ENCODE measurements around the gene MFNG. TPM values are rescaled to one million over a fixed set of nuclear protein-coding genes. Genes with fewer than 3 reads are reported as not detected.
A peak's percentile ranks its signal among the peaks of the same experiment; 100 is the strongest.
"Not testable (repeated sequence)": the region's sequence is repeated elsewhere in the genome, so short reads cannot be mapped to it uniquely, and the experiment has no call there.

MFNG gene
- total RNA-seq, 1 donor from 2014 or later: 75.4 TPM

- H3K4me1 Mint-ChIP-seq (ENCODE audit: unreplicated experiment): no peaks in the 10 kb centered on the region
- H3K36me3 Mint-ChIP-seq (ENCODE audit: low read depth, unreplicated experiment): peaks cover 17% of the 10 kb centered on the region
- no peaks in the 10 kb centered on the region for H3K9me3 Mint-ChIP-seq (ENCODE audit: unreplicated experiment)
- DNase-seq (ENCODE audit: low spot score): no peak
- H3K27ac Mint-ChIP-seq (ENCODE audit: unreplicated experiment): no peak overlapping the region
- H3K27me3 Mint-ChIP-seq (ENCODE audit: unreplicated experiment): no peaks in the 10 kb centered on the region
- no peak for TF ChIP-seq CTCF (IDR thresholded peaks at IDR 0.05; ENCODE audit: unreplicated experiment)
- no peak overlapping the region for H3K4me3 Mint-ChIP-seq (ENCODE audit: unreplicated experiment)
These were observed 12.7 kb downstream of the MFNG start for GRCh38 chr22:37473437-37473946.

- H3K27ac Mint-ChIP-seq (ENCODE audit: unreplicated experiment): no peak overlapping the region
- H3K27me3 Mint-ChIP-seq (ENCODE audit: unreplicated experiment): no peaks in the 10 kb centered on the region
- no peaks in the 10 kb centered on the region for H3K9me3 Mint-ChIP-seq (ENCODE audit: unreplicated experiment)
- no peaks in the 10 kb centered on the region for H3K4me1 Mint-ChIP-seq (ENCODE audit: unreplicated experiment)
- peak; percentile 55 for TF ChIP-seq CTCF (IDR thresholded peaks at IDR 0.05; ENCODE audit: unreplicated experiment)
- H3K36me3 Mint-ChIP-seq (ENCODE audit: low read depth, unreplicated experiment): peaks cover 17% of the 10 kb centered on the region
- no peak overlapping the region for H3K4me3 Mint-ChIP-seq (ENCODE audit: unreplicated experiment)
- DNase-seq (ENCODE audit: low spot score): peak; percentile 53
These were observed 13.7 kb downstream of the MFNG start for GRCh38 chr22:37472418-37473006.

GRCh38 chr22:37471727-37472417, 14.3 kb downstream of the MFNG start:
- Mint-ChIP-seq H3K4me1 (ENCODE audit: unreplicated experiment) (no peaks in the 10 kb centered on the region), H3K27ac (ENCODE audit: unreplicated experiment) (no peak overlapping the region), H3K27me3 (ENCODE audit: unreplicated experiment) (no peaks in the 10 kb centered on the region), H3K4me3 (ENCODE audit: unreplicated experiment) (no peak overlapping the region), H3K9me3 (ENCODE audit: unreplicated experiment) (no peaks in the 10 kb centered on the region), H3K36me3 (ENCODE audit: low read depth, unreplicated experiment) (peaks cover 17% of the 10 kb centered on the region)
- no peak for TF ChIP-seq CTCF (IDR thresholded peaks at IDR 0.05; ENCODE audit: unreplicated experiment)
- DNase-seq (ENCODE audit: low spot score): no peak

- H3K36me3 Mint-ChIP-seq (ENCODE audit: low read depth, unreplicated experiment): peaks cover 16% of the 10 kb centered on the region
- no peak for DNase-seq (ENCODE audit: low spot score)
- TF ChIP-seq CTCF (IDR thresholded peaks at IDR 0.05; ENCODE audit: unreplicated experiment): no peak
- H3K27ac Mint-ChIP-seq (ENCODE audit: unreplicated experiment): no peak overlapping the region
- no peaks in the 10 kb centered on the region for H3K4me1 Mint-ChIP-seq (ENCODE audit: unreplicated experiment)
- H3K27me3 Mint-ChIP-seq (ENCODE audit: unreplicated experiment): peaks cover 2% of the 10 kb centered on the region
- no peak overlapping the region for H3K4me3 Mint-ChIP-seq (ENCODE audit: unreplicated experiment)
- no peaks in the 10 kb centered on the region for H3K9me3 Mint-ChIP-seq (ENCODE audit: unreplicated experiment)
These were observed 16.1 kb downstream of the MFNG start for GRCh38 chr22:37470087-37470445.

GRCh38 chr22:37469416-37470086, 16.6 kb downstream of the MFNG start:
- Mint-ChIP-seq H3K4me1 (ENCODE audit: unreplicated experiment) (peaks cover 1% of the 10 kb centered on the region), H3K27ac (ENCODE audit: unreplicated experiment) (no peak overlapping the region), H3K36me3 (ENCODE audit: low read depth, unreplicated experiment) (peaks cover 11% of the 10 kb centered on the region), H3K9me3 (ENCODE audit: unreplicated experiment) (no peaks in the 10 kb centered on the region), H3K27me3 (ENCODE audit: unreplicated experiment) (peaks cover 2% of the 10 kb centered on the region), H3K4me3 (ENCODE audit: unreplicated experiment) (no peak overlapping the region)
- no peak for DNase-seq (ENCODE audit: low spot score)
- TF ChIP-seq CTCF (IDR thresholded peaks at IDR 0.05; ENCODE audit: unreplicated experiment): no peak

GRCh38 chr22:37468201-37468695, 17.9 kb downstream of the MFNG start:
- not testable (repeated sequence) for DNase-seq (ENCODE audit: low spot score); H3K27me3 Mint-ChIP-seq (ENCODE audit: unreplicated experiment); H3K4me1 Mint-ChIP-seq (ENCODE audit: unreplicated experiment); H3K27ac Mint-ChIP-seq (ENCODE audit: unreplicated experiment); H3K9me3 Mint-ChIP-seq (ENCODE audit: unreplicated experiment); H3K4me3 Mint-ChIP-seq (ENCODE audit: unreplicated experiment)
- H3K36me3 Mint-ChIP-seq (ENCODE audit: low read depth, unreplicated experiment): peaks cover 10% of the 10 kb centered on the region
